T-cell (primary cell): Measurements from ENCODE around the gene CAMK2D. TPM values are rescaled to one million over a fixed set of nuclear protein-coding genes. Genes with fewer than 3 reads are reported as not detected.

ENCODE experiments used
- ATAC-seq, 4 experiments: fragments of 200-7000 bp in 3 of 4; fragments of 150-1000 bp in 1 of 4; cut with Tn5 transposase; replicated peaks in 1 of 4; 1 replicate in 3 of 4; 2 replicates in 1 of 4; pipeline ENCODE4 v1.10.0; 2021; ENCODE audit warnings: moderate library complexity in 3 of 4, mild to moderate bottlenecking in 2 of 4, moderate number of reproducible peaks in 1 of 4
- CTCF ChIA-PET, 2 donors: fragments of 300-600 bp; sonication (Branson Sonifier 250); formaldehyde crosslinking; loops; one replicate each; lab custom pipeline; 2022; ENCODE audit warnings: antibody characterized with exemption in 2 of 2; lab: Charles Lee
- POLR2A ChIA-PET, 2 donors: fragments of 300-600 bp; sonication (Branson Sonifier 250); formaldehyde crosslinking; loops; one replicate each; lab custom pipeline; 2022; ENCODE audit warnings: antibody characterized with exemption in 2 of 2; lab: Charles Lee
- DNase-seq, 35 experiments: peaks; one replicate each; pipeline versions ENCODE4 v3.0.0 to v3.0.0-alpha.2; 2013 to 2023
- H3K27ac ChIP-seq: one replicate; pipeline ENCODE4 v1.5.1; 2013; ENCODE audit warnings: low read length
- H3K27me3 ChIP-seq, 2 experiments: replicated peaks in 1 of 2; 1 replicate in 1 of 2; 2 replicates in 1 of 2; pipeline versions ENCODE4 v1.6.1 to v1.7.0; 2013; ENCODE audit warnings: low read length in 1 of 2, mixed read lengths in 1 of 2; ENCODE audit not compliant: control insufficient read depth in 2 of 2, insufficient read depth in 2 of 2; ENCODE audit errors: extremely low read depth in 1 of 2
- H3K36me3 ChIP-seq, 2 donors: 1 replicate in 1 of 2; 2 replicates in 1 of 2; pipeline versions ENCODE4 v1.6.1 to v1.7.0; 2013; ENCODE audit warnings: low read length in 1 of 2; ENCODE audit not compliant: control insufficient read depth in 2 of 2, insufficient read depth in 1 of 2; ENCODE audit errors: extremely low read depth in 1 of 2
- H3K4me1 ChIP-seq, 2 experiments: 1 replicate in 1 of 2; 2 replicates in 1 of 2; pipeline versions ENCODE4 v1.6.1 to v1.7.0; 2013; ENCODE audit warnings: low read length in 2 of 2, mixed read lengths in 1 of 2; ENCODE audit not compliant: insufficient read depth in 2 of 2, control insufficient read depth in 1 of 2; ENCODE audit errors: extremely low read depth in 1 of 2
- H3K4me3 ChIP-seq, 2 donors: 1 replicate in 1 of 2; 2 replicates in 1 of 2; pipeline versions ENCODE4 v1.5.1 to v1.7.0; 2013; ENCODE audit warnings: mild to moderate bottlenecking in 2 of 2, low read length in 1 of 2, moderate library complexity in 1 of 2; ENCODE audit not compliant: control insufficient read depth in 1 of 2; ENCODE audit errors: extremely low read depth in 1 of 2
- H3K9me3 ChIP-seq: 2 replicates; pipeline ENCODE4 v1.7.0; 2013
- H3K27ac Mint-ChIP-seq, 2 donors: one replicate each; pipeline ENCODE4 v1.8.0; 2020 to 2021; ENCODE audit warnings: mild to moderate bottlenecking in 2 of 2, mixed read lengths in 2 of 2
- H3K27me3 Mint-ChIP-seq, 2 donors: one replicate each; pipeline ENCODE4 v1.8.0; 2021 to 2022; ENCODE audit warnings: mixed read lengths in 2 of 2
- H3K36me3 Mint-ChIP-seq: one replicate; pipeline ENCODE4 v1.8.0; 2021; ENCODE audit warnings: mixed read lengths
- H3K4me1 Mint-ChIP-seq, 3 donors: one replicate each; pipeline ENCODE4 v1.8.0; 2020 to 2022; ENCODE audit warnings: mixed read lengths in 3 of 3, mild to moderate bottlenecking in 1 of 3
- H3K4me3 Mint-ChIP-seq, 3 donors: one replicate each; pipeline ENCODE4 v1.8.0; 2020 to 2022; ENCODE audit warnings: mild to moderate bottlenecking in 3 of 3, mixed read lengths in 3 of 3, moderate library complexity in 3 of 3
- H3K9me3 Mint-ChIP-seq, 3 donors: one replicate each; pipeline ENCODE4 v1.8.0; 2020 to 2022; ENCODE audit warnings: mixed read lengths in 3 of 3
- WGBS: methylation state at CpG from one replicate; pipeline ENCODE4 v1.1.5; 2013; ENCODE audit warnings: missing lambda C conversion rate; ENCODE audit not compliant: insufficient coverage; 5-methylcytosine and 5-hydroxymethylcytosine counted together
- total RNA-seq, 35 experiments: library from RNA in 6 of 35; stranded (reverse) in 6 of 35; fragments of 120-200 nt in 1 of 35; gene quantifications; one replicate each; pipeline versions ENCODE4 v1.2.1 to v1.2.4 and lab custom pipeline; 2013 to 2026

Gene CAMK2D
- total RNA-seq, 5 donors from 2014 or later (not counting 1 experiment from before 2014, with no cell fraction given): 30.9 to 36.2 (median 35.4) TPM

DNA sequence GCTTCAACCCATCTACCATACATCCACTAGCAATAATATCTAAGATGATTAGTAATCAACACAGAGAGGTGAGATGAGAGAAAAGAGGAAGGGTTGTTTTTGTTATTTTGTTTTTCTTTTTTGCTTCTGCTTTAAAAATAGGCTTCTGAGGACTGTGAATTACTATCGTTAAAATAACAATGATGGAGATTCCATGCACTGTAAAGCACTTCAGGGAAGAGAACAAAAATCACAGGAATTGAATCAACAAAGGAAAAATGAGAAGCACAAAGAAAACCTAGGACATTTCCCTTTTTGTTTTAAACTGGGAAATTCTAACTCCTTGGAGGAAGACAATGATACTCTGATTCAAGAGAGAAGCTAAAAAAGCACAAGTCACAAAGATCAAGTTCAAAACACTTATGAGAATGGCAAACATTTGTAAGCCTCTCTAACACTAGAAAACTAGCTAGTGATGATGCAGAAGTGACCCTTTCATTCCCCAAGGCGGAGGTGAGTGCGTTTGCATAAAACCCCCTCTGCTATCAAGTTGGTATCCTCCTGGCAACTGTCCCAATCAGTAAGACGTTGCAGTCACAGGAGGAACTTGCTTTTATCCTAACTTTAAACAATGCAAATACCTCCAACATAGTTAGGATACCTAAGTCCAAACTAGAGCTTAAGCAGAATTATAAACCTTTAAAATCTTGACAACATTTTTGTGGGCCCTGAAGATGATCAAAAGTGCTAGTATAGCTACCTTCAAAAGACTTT, 308.5 kb downstream of the CAMK2D start:
- Histone ChIP-seq H3K36me3 (peaks cover 0 to 25% of the 10 kb centered on the region in 2 donors), H3K27me3 (no peaks in the 10 kb centered on the region), H3K9me3 (no peaks in the 10 kb centered on the region), H3K4me1 (no peaks in the 10 kb centered on the region), H3K27ac (no peak overlapping the region), H3K4me3 (no peak overlapping the region)
- H3K27me3 Mint-ChIP-seq: no peaks in the 10 kb centered on the region
- DNase-seq (no peak), ATAC-seq (no peak)
- H3K4me1 Mint-ChIP-seq: no peaks in the 10 kb centered on the region
- ChIA-PET POLR2A (no interaction called here), CTCF (no interaction called here)
- 68% methylated on average over 4 of the region's 4 CpGs for WGBS
- peaks cover 39% of the 10 kb centered on the region for H3K36me3 Mint-ChIP-seq
- no peaks in the 10 kb centered on the region for H3K9me3 Mint-ChIP-seq
- no peak overlapping the region for H3K4me3 Mint-ChIP-seq
- H3K27ac Mint-ChIP-seq: peak overlapping the region in 1 of 2 donors; percentile 41

DNA sequence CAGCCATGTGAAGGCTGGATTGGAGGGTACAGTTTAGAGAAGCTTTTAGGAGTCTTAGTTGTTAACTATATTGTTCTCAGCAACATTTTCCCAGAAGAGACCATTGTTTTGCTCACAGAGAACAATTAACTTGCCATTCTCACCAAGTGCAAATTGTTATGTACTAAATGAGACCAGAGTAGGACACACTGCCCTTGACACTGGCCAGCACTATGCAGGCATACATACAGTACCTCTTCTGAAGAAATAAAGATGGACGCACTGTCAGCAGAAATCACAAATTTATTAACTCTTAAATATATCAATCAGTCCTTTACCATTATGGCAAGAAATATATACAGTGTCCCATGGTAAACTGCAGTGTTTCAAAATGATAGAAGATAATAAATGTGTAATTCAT, 309.4 kb downstream of the CAMK2D start:
- H3K27me3 Mint-ChIP-seq: no peaks in the 10 kb centered on the region
- Histone ChIP-seq H3K9me3 (no peaks in the 10 kb centered on the region), H3K27me3 (no peaks in the 10 kb centered on the region), H3K36me3 (peaks cover 0 to 17% of the 10 kb centered on the region in 2 donors), H3K4me3 (no peak overlapping the region), H3K27ac (no peak overlapping the region), H3K4me1 (no peaks in the 10 kb centered on the region)
- no peak for ATAC-seq
- no peaks in the 10 kb centered on the region for H3K9me3 Mint-ChIP-seq
- POLR2A ChIA-PET: no interaction called here
- no peaks in the 10 kb centered on the region for H3K4me1 Mint-ChIP-seq
- peaks cover 30% of the 10 kb centered on the region for H3K36me3 Mint-ChIP-seq
- no peak overlapping the region for H3K27ac Mint-ChIP-seq
- WGBS: no CpG with 5 or more reads among the region's 1 CpG
- no peak overlapping the region for H3K4me3 Mint-ChIP-seq
- CTCF ChIA-PET: no interaction called here
- DNase-seq: no peak

- H3K27me3 Mint-ChIP-seq: no peaks in the 10 kb centered on the region
- H3K4me1 Mint-ChIP-seq: no peaks in the 10 kb centered on the region
- H3K27ac ChIP-seq: no peak overlapping the region
- no peak overlapping the region for H3K4me3 ChIP-seq
- H3K27me3 ChIP-seq: no peaks in the 10 kb centered on the region
- H3K4me3 Mint-ChIP-seq: no peak overlapping the region
- ChIA-PET CTCF (no interaction called here), POLR2A (interaction anchor here (0.7 kb wide), 2 partner anchors 21 to 677 kb away, joined by 3 to 7 read pairs; no protein-coding TSS in a partner anchor)
- peaks cover 0 to 2% of the 10 kb centered on the region in 2 donors for H3K36me3 ChIP-seq
- ATAC-seq (no peak), DNase-seq (no peak)
- H3K9me3 ChIP-seq: no peaks in the 10 kb centered on the region
- H3K36me3 Mint-ChIP-seq: peaks cover 18% of the 10 kb centered on the region
- H3K9me3 Mint-ChIP-seq: no peaks in the 10 kb centered on the region
- no peaks in the 10 kb centered on the region for H3K4me1 ChIP-seq
- WGBS: 100% methylated on average over 2 of the region's 5 CpGs
- H3K27ac Mint-ChIP-seq: no peak overlapping the region
Observed at GRCh38 chr4:113450295-113451080, 311.1 kb downstream of the CAMK2D start.

GRCh38 chr4:113449410-113449974, 312.0 kb downstream of the CAMK2D start:
- no peaks in the 10 kb centered on the region for H3K9me3 Mint-ChIP-seq
- no peak overlapping the region for H3K27ac Mint-ChIP-seq
- H3K4me1 Mint-ChIP-seq: no peaks in the 10 kb centered on the region
- no peaks in the 10 kb centered on the region for H3K9me3 ChIP-seq
- H3K4me3 ChIP-seq: no peak overlapping the region
- ChIA-PET CTCF (interaction anchor here in 1 of 2 donors (0.5 kb wide), 1 partner anchor 10 kb away, joined by 6 read pairs; no protein-coding TSS in a partner anchor), POLR2A (interaction anchor here in 1 of 2 donors (0.7 kb wide), 1 partner anchor 678 kb away, joined by 3 read pairs; no protein-coding TSS in a partner anchor)
- H3K27me3 ChIP-seq: no peaks in the 10 kb centered on the region
- H3K36me3 ChIP-seq: no peaks in the 10 kb centered on the region
- H3K4me3 Mint-ChIP-seq: no peak overlapping the region
- no peak for DNase-seq
- WGBS: no CpG with 5 or more reads among the region's 1 CpG
- no peak for ATAC-seq
- H3K4me1 ChIP-seq: no peaks in the 10 kb centered on the region
- H3K36me3 Mint-ChIP-seq: peaks cover 18% of the 10 kb centered on the region
- H3K27me3 Mint-ChIP-seq: no peaks in the 10 kb centered on the region
- no peak overlapping the region for H3K27ac ChIP-seq

DNA sequence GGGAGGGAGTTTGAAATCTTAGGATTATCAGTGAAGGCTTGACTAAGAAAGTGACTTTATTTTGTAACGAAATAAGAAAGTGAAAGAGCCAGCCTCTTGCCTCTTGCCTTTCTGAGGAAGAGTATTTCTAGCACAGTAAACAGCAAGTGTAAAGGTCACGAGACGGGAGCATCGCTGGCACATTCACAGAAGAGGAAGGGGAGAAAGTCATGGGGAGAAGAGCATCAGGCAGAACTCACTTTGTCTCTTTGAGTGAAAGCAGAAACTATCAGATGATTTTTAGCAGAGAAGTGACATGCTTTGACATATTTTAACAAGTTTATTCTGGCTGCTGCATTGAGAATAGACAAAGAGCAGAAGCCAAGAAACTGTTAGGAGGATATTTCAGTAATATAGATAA, 313.8 kb downstream of the CAMK2D start:
- H3K27ac Mint-ChIP-seq: no peak overlapping the region
- peaks cover 0 to 8% (median 5%) of the 10 kb centered on the region in 3 donors for H3K4me1 Mint-ChIP-seq
- Histone ChIP-seq H3K4me3 (no peak overlapping the region), H3K36me3 (no peaks in the 10 kb centered on the region), H3K27me3 (no peaks in the 10 kb centered on the region), H3K4me1 (no peaks in the 10 kb centered on the region), H3K9me3 (no peaks in the 10 kb centered on the region), H3K27ac (no peak overlapping the region)
- 59% methylated on average over 4 of the region's 4 CpGs for WGBS
- peaks cover 7% of the 10 kb centered on the region for H3K36me3 Mint-ChIP-seq
- H3K9me3 Mint-ChIP-seq: no peaks in the 10 kb centered on the region
- ChIA-PET CTCF (no interaction called here), POLR2A (interaction anchor here in 1 of 2 donors (0.6 kb wide), 1 partner anchor 666 kb away, joined by 4 read pairs; no protein-coding TSS in a partner anchor)
- ATAC-seq (no peak), DNase-seq (no peak)
- H3K4me3 Mint-ChIP-seq: no peak overlapping the region
- peaks cover 0 to 5% of the 10 kb centered on the region in 2 donors for H3K27me3 Mint-ChIP-seq

DNA sequence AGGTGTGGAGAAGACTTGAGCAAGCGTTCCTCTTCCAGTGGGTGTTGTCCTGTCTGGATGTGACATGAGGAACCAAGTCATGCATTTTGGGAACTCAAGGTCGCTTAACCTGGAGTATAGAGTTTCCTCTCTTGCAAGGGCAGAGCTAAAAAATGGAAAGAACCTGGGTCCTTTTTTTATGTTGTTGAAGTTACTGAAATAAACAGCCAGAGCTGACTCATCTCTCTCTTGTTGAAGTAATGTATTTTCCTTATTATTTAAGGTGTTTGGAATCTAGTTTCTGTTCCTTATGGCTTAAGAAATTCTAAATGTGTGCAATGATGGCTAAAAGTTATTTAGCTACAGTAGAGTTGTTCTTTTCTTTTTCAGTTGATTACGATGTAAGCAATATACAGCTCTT, 314.5 kb downstream of the CAMK2D start:
- ChIA-PET CTCF (no interaction called here), POLR2A (interaction anchor here in 1 of 2 donors (0.6 kb wide), 1 partner anchor 667 kb away, joined by 4 read pairs; no protein-coding TSS in a partner anchor)
- H3K4me1 Mint-ChIP-seq: peaks cover 0 to 8% (median 5%) of the 10 kb centered on the region in 3 donors
- Histone ChIP-seq H3K27me3 (no peaks in the 10 kb centered on the region), H3K4me1 (no peaks in the 10 kb centered on the region), H3K36me3 (no peaks in the 10 kb centered on the region), H3K9me3 (no peaks in the 10 kb centered on the region), H3K27ac (no peak overlapping the region), H3K4me3 (no peak overlapping the region)
- DNase-seq (no peak), ATAC-seq (no peak)
- no peaks in the 10 kb centered on the region for H3K9me3 Mint-ChIP-seq
- peaks cover 3 to 5% of the 10 kb centered on the region in 2 donors for H3K27me3 Mint-ChIP-seq
- no peak overlapping the region for H3K4me3 Mint-ChIP-seq
- 93% methylated on average over 2 of the region's 3 CpGs for WGBS
- H3K27ac Mint-ChIP-seq: no peak overlapping the region
- H3K36me3 Mint-ChIP-seq: peaks cover 6% of the 10 kb centered on the region
